ENCODE measurements around the gene ITPKB.
"Not testable (repeated sequence)": the region's sequence is repeated elsewhere in the genome, so short reads cannot be mapped to it uniquely, and the experiment has no call there.

ITPKB gene

DNA sequence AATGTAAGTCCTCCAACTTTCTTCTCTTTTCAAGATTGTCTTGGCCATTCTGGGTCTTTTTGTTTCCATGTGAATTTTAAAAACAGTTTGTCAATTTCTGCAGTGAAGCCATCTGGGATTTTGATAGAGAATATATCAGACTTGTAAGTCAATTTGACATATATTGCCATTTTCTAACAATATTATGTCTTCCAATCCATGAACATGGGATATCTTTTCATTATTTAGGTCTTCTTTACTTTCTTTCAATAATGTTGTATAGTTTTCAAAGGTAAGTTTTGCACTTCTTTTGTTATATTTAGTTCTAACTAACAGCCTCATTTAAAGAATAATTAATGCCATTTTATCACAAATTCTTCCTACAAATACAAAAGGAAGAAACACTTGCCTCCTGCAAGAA lies 117.1 kb downstream of the ITPKB start:
- no peak for DNase-seq (ENCODE audit: low spot score)

DNA sequence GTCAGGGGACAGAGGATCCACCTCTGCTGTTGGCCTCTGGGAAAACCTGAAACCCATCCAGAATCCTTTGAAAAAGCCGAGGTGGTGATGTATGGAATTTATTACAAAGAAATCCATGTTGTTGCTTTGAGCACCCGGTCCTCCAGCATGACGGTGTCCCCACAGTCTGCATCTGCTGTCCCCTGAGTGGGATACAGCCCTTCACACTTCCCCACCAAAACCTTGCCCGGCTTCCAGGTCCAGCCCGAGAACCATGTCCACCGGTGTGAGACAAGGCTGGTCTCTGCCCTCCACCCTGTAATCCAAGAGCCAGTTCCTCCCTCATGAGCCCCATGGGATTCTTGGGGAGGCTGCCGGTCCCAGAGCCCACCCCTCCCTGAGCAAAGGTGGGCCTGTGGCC lies 120.1 kb downstream of the ITPKB start:
- DNase-seq (ENCODE audit: low spot score), result no peak

GRCh38 chr1:226618380-226618779 lies 120.7 kb downstream of the ITPKB start:
- DNase-seq (ENCODE audit: low spot score), result no peak

GRCh38 chr1:226617719-226618118 lies 121.4 kb downstream of the ITPKB start:
- not testable (repeated sequence) for DNase-seq (ENCODE audit: low spot score)

- no peak for DNase-seq (ENCODE audit: low spot score)
These were observed 122.0 kb downstream of the ITPKB start for GRCh38 chr1:226617109-226617508.

GRCh38 chr1:226616636-226617035 lies 122.4 kb downstream of the ITPKB start:
- DNase-seq (ENCODE audit: low spot score), result no peak

GRCh38 chr1:226615876-226616275 lies 123.2 kb downstream of the ITPKB start:
- DNase-seq (ENCODE audit: low spot score), result no peak

GRCh38 chr1:226611980-226612379 lies 127.1 kb downstream of the ITPKB start:
- not testable (repeated sequence) for DNase-seq (ENCODE audit: low spot score)

DNA sequence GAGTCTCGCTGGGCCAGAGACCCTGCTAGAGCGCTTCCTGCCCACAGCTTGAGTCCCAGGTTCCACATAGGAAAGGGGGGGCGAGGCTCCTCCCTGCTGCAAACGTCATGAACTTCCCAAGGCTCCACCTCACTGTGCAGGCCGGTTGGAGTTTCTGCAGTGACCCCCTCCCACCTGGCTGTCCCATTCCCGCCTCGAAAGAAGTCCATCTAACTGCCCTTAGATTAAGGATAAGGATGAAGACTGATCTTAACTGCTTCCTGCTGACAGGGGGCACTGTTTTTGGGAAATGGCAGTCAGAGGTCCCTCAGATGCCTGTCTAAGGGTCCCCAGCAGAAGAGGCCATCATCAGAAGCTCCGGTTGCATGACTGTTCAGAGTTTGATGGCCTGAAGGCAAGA lies 127.8 kb downstream of the ITPKB start:
- DNase-seq (ENCODE audit: low spot score), result no peak

DNA sequence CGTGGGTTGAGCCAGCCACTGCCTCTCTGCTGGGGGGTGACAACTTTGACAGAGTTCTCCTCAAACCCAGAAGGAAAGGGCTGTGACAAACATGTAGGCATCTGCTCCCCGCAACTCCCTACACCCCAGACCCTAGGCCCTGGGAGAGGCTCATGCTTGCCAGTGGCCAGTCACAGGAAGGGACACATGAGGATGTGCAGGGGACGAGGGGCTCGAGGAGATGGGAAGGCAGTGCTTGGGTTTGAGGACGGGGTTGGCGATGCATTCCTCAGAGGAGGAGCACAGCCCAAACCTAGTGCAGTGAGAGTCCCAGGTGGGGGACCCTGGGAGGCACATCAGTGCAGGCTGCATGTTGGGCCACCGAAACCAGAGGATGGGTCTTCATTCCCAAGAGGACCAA lies 128.4 kb downstream of the ITPKB start:
- DNase-seq (ENCODE audit: low spot score), result no peak

GRCh38 chr1:226609836-226610455 lies 129.1 kb downstream of the ITPKB start:
- DNase-seq (ENCODE audit: low spot score), result no peak

DNA sequence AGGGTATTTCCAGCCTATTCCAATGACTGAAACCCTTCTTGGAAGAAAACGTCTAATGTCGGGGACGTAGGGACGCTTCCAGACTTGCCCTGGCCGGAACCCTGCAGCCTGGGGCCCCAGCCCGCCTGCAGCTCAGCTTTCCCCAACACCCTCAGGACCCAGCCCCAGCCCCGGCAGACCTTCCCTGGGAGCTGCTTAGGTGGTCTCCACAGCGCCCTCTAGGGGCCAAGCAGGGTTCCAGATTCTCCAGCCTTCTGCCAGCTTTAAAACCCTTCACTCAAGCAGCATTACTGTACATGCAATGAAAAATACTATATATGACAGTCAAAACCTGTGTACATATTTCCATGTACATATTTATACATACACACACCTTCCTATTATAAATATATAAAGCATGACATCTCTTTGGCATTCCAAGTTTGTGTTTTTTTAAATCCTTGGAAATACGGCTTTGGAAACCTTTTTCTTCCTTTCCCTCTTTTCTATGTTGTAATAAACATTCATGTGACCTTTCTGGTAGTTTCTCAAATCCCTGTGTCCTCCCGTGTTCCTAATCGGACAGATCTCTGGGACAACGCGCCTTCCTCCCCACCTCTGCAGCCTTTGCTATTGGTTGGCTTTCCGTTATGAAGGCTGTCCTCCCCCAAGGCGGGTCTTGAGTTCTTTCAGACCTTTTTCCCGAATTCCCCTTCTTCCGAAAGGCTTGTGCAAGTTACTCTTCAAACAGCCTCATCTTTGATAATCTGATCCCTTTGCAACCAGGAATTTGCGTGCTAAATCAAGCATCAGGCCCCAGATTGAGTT lies 130.2 kb downstream of the ITPKB start:
- DNase-seq (ENCODE audit: low spot score), result peak; percentile 51

- no peak for DNase-seq (ENCODE audit: low spot score)
These were observed 131.3 kb downstream of the ITPKB start for GRCh38 chr1:226607821-226608220.

- no peak for DNase-seq (ENCODE audit: low spot score)
These were observed 131.8 kb downstream of the ITPKB start for GRCh38 chr1:226607268-226607660.

DNA sequence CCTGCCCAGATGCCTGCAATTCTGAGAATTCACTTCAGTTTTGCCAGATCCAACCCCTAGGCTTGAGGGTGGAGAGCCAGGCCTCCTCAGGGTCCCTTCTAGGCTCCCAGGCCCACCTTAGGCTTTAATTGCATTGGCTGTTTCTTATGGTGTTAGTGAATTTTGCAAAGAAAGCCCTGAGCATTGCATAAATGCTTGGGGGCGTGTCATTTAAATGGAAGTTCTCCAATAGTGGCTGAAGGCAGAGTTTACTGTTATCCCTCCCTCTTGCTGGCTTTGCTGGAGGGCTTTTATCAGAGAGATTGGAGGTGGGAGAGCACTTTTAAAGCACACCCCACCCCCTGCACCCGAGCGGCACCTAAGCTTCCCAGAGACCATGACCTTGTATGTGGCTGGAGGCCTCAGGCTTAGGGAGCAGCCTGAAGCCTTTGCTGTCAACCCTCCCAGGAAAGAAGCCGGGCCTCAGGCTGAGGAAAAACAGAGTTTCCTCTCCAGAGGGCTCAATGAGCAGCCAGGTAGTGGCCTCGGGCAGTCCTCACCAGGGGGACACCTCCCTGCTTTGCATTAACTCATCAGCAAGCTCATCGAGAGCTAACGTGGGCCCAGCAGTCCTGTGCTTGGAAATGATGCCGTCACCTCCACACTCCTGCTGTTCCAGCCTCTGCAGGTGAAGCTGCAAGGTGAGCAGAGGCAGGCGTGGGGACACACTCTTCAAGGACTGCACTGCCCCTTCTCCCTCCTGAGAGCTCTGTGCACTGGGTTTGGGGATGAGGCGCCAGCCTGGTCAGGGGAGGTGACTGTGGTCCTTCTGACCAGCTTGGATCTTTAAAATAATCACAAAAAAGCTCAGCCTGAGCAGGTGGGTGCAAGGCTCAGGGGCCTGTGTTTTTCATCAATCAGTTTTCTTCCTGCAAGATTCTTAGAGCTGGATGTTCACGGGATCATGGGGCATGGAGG lies 132.5 kb downstream of the ITPKB start:
- no peak for DNase-seq (ENCODE audit: low spot score)

DNA sequence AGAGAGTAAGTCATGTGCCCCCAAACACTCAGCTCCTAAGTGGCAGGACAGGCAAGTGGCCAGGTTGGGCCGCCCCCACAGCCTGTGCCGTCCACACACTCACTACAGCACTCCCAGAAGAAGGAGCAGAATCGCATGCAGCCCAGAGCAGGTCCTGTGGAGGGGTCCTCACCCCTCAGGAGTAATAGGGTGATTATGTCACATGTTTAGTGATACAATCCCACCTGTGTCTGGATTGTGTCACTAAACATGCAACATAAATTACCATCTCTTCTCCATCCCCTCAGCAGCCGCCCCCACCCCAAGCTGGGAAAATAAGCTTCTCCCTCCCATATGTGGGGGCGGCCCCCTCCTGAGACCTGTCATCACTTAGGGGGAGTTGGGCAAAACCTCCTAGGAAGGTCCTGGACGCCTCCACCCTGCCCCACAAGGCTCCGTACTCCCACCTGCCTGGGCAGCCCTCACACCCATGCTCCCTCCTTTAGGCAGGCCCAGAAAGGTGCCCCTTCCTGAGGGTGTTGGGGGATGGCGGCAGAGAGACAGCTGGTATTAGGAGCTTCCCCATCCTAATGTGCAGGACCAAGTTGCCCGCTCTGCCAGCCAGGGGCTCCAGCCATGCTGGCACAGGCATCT lies 133.6 kb downstream of the ITPKB start:
- DNase-seq (ENCODE audit: low spot score), result no peak

- DNase-seq (ENCODE audit: low spot score), result no peak
These were observed 134.3 kb downstream of the ITPKB start for GRCh38 chr1:226604560-226605317.

GRCh38 chr1:226603858-226604559 lies 135.1 kb downstream of the ITPKB start:
- no peak for DNase-seq (ENCODE audit: low spot score)

DNA sequence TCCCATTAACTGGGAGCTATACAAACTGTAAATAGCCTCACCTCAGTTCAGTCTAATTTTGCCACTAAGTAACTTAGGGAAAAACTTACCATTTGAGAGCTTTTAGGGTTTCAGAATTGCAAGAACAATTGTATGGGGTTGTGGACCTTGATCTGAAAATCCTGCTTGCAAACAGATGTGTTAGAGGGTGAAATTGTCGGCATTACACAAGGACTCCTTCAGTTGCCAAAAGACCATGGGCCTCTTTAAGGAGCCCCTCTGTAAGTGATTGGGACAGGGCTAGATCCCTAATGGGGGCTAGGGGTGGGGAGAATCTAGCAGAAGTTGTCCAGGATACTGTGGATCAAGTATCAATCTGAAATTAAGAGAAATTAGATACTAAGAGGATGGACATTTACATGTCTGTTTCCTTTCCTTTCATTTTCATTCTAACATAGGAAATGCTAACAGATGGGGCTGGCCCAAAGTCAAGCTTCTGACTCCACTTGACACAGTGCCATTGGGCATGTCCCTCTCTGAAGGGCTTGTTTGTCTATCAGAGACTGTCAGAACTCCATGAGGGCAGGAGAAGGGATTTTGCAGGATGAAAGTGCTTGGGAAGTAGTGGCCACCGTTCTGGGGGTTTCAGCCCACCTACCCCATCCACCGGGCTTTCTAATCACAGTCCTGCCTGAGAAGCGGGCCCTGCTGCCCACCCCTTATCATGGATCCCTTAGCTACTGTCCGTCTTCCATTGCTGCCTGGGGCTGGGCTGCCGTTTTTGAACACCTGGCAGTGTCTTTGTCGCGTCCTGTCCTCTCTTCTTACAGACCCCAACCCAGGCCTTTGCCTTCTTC lies 135.8 kb downstream of the ITPKB start:
- peak; percentile 88 for DNase-seq (ENCODE audit: low spot score)
